GM19468 (cell line): ENCODE results near the gene JMJD7.

Experiments
- ATAC-seq: cut with Tn5 transposase; IDR thresholded peaks from one replicate; pipeline ENCODE4 v1.9.1; 2021; ENCODE audit warnings: mild to moderate bottlenecking, moderate library complexity, moderate number of reproducible peaks; ENCODE audit not compliant: unreplicated experiment; ENCODE audit errors: extremely low read depth

JMJD7 gene

GRCh38 chr15:41798607-41799487 lies 29.0 kb upstream of the JMJD7 start:
- ATAC-seq, result no peak

GRCh38 chr15:41799488-41799805 lies 28.4 kb upstream of the JMJD7 start:
- ATAC-seq, result no peak

GRCh38 chr15:41801185-41801584 lies 26.7 kb upstream of the JMJD7 start:
- ATAC-seq, result no peak

DNA sequence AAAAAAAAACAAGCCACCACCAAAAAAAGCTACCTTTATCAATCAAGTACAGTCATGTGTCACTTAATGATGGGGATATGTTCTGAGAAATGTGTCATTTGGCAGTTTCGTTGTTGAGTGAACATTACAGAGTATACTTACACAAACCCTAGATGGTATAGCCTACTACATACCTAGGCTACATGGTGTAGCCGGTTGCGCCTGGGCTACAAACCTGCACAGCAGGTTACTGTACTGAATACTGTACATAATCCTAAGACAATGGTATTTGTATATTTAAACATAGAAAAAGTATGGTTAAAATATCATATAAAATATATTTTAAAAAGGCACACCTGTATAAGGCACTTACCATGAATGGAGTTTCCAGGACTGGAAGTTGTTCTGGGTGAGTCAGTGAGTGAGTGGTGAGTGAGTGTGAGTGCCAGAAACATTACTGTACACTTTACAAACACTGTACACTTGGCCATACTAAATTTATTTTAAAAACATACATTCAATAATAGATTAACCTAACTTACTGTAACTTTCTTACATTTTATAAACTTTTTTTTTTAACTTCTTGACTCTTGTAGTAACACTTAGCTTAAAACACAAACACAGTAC lies 25.9 kb upstream of the JMJD7 start:
- ATAC-seq, result no peak

DNA sequence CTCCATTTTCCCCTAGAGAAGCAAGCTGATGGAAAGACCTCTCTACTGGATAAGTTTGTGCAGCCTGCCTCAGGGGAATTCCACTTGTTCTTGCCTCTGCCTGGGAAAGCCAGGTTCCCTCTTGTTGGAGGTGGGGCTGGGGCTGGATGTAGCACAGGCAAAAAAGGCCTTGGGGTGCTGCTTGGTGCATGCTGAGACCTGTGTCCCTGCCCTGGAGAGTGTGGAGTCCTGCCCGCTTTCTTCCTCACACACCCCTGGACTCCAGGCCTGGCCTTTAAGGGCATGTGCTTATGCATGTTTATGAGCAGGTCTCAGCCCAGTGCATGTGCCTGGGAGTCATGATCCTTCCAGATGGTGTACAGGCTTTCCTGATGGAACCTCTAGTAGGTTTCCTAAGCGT lies 23.5 kb upstream of the JMJD7 start:
- no peak for ATAC-seq

DNA sequence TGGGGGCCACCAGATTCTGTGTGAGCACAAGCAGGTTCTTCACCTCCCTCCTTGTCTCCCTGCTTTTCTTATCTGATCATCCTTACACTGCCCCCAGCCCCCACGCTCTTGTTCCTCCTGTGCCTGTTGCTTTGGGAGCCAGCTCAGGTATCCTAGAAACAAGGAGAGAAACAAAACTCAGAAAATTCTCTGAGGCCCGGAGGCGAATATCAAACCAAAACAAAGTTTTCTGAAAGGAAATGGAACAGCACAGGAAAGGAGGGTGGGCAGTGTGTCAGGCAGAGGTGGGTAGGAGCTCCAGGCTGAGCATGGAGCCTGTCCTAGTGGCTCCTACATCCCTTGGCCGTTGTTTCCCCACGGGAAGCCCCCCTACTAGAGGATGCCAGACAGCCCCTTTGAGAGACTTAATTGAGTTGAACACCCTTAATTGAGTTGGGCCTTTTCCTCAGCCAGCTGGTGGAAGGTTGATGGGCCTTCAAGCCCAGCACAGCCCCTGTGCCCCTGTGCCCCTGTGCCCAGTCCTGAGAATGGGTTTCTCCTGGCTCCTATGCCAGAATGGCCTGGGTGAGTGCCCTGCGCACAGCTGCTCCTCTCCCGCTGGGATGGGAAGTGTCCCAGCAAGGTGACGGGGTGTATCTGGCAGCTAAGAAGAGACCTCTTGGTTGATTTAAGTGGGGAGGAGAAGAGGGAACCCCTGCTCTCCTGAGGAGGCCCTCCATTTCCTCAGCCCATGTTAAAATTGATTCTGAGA lies 22.8 kb upstream of the JMJD7 start:
- ATAC-seq, result no peak

DNA sequence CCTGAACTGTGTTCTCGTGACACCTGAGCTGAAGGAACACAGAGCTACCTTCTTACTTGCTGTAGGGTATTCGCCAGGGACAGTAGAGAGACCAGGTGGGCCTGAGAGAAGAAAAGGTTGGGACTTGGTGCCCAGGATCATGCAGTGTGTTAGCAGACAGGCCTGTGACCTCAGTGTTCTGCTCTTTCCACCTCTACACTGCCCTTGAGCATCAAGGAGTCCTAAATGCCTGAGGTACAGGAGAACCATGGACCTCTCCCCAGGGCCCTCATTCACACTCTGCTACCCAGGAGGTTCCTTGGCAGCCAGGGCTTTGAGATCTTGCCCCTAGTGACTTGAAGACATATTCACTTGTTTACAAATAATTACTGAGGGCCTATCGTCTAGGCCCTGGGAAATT lies 22.2 kb upstream of the JMJD7 start:
- no peak for ATAC-seq

- no peak for ATAC-seq
Measured at GRCh38 chr15:41806291-41807181, 21.4 kb upstream of the JMJD7 start.

DNA sequence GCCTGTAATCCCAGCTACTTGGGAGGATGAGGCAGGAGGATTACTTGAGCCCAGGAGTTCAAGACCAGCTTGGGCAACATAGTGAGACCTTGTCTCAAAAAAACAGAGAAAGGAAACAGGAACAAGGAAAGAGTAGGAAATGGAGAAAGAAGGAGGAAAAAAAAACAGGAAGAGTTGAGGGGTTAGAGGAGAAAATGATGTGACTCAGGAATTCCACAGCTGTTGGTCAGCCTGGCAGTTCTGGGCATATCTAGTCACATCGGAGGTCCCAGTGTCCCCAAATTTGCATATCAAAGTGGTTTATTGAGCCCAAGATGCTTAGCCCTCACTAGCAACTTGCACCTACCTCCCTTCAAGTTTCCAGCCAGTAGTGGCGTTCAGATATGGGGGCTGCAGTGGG lies 18.8 kb upstream of the JMJD7 start:
- ATAC-seq, result no peak

GRCh38 chr15:41809526-41810220 lies 18.2 kb upstream of the JMJD7 start:
- ATAC-seq, result no peak

- no peak for ATAC-seq
Measured at GRCh38 chr15:41810651-41811431, 17.1 kb upstream of the JMJD7 start.

- no peak for ATAC-seq
Measured at GRCh38 chr15:41811432-41812195, 16.3 kb upstream of the JMJD7 start.

- ATAC-seq, result no peak
Measured at GRCh38 chr15:41812820-41813375, 15.0 kb upstream of the JMJD7 start.

DNA sequence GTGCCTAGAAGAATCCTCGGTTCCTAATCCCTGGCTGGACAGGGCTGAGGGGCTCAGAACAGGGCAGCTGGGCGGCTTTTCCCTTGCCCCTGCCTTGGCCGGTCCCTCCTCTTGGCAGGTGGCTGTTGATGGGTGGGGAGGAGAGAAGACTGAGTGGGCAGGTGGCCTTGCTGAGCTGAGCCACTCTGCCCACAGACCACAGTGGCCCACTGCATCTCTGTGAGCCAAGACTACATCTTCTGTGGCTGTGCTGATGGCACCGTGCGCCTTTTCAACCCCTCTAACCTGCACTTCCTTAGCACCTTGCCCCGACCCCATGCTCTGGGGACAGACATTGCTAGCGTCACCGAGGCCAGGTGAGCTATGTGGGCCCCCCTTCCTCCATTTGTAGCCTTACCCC lies 14.5 kb upstream of the JMJD7 start:
- no peak for ATAC-seq

- ATAC-seq, result no peak
Measured at GRCh38 chr15:41814534-41814933, 13.4 kb upstream of the JMJD7 start.

DNA sequence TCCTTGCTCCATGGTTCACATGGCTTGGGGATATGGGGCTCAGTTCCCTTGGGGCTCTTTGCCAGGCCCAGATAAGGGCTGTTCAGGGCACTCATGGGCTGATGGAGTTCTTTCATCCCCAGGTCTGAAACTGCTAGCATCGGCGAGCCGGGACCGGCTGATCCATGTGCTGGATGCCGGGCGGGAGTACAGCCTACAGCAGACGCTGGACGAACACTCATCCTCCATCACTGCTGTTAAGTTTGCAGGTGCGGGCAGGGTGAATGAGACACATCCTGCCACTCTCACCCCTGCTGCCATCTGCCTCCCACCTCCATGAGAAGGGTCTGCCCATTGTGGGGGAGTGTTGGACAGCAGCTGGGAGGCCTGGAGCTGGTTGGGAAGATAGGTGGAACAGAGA lies 11.1 kb upstream of the JMJD7 start:
- ATAC-seq, result no peak

- no peak for ATAC-seq
Measured at GRCh38 chr15:41817327-41817726, 10.6 kb upstream of the JMJD7 start.

GRCh38 chr15:41817781-41818180 lies 10.1 kb upstream of the JMJD7 start:
- no peak for ATAC-seq
